ENCODE data around the gene SPRY4. TPM values are rescaled to one million over a fixed set of nuclear protein-coding genes. Genes with fewer than 3 reads are reported as not detected.

SPRY4 gene
- total and polyA plus RNA-seq, 4 donors = 8.1 to 67.9 (median 35.7) TPM

GRCh38 chr5:142320851-142321560, 3.8 kb downstream of the SPRY4 start:
- no peaks in the 10 kb centered on the region for H3K36me3 ChIP-seq (ENCODE audit: control insufficient read depth in 1 of 2, insufficient read depth in 2 of 2, low read length in 1 of 2)
- no peaks in the 10 kb centered on the region for H3K9me3 ChIP-seq (ENCODE audit: control insufficient read depth, low read length)
- no peak for DNase-seq
- 34 to 49% methylated on average over 8 of the region's 8 CpGs for WGBS, 2 donors
- intact Hi-C loops (cut with DNase I) = loop anchor here (5.0 kb wide), 3 partner anchors 36 to 226 kb away; no protein-coding TSS in a partner anchor
- no peak for ATAC-seq (ENCODE audit: low FRiP score)
- peak overlapping the region; percentile 8 to 36 for H3K4me3 ChIP-seq (ENCODE audit: low read length in 2 of 2)
- peaks cover 0 to 18% of the 10 kb centered on the region in 2 donors for H3K4me1 ChIP-seq (ENCODE audit: control insufficient read depth in 1 of 2, insufficient read depth in 2 of 2, low read length in 2 of 2)
- H3K27ac ChIP-seq (ENCODE audit: low read depth in 1 of 2, low read length in 2 of 2) = peak overlapping the region in 1 of 2 donors; percentile 55
- H3K27me3 ChIP-seq (ENCODE audit: control insufficient read depth in 1 of 2, insufficient read depth in 2 of 2, low read length in 1 of 2) = no peaks in the 10 kb centered on the region

- no peak for ATAC-seq (ENCODE audit: low FRiP score)
- H3K4me3 ChIP-seq (ENCODE audit: low read length in 2 of 2) = peak overlapping the region in 1 of 2 donors; percentile 24
- H3K4me1 ChIP-seq (ENCODE audit: control insufficient read depth in 1 of 2, insufficient read depth in 2 of 2, low read length in 2 of 2) = peaks cover 0 to 24% of the 10 kb centered on the region in 2 donors
Observed at GRCh38 chr5:142320430-142320738, 4.4 kb downstream of the SPRY4 start.

GRCh38 chr5:142319560-142320429, 5.0 kb downstream of the SPRY4 start:
- 51 to 53% methylated on average over 7 of the region's 7 CpGs for WGBS, 2 donors

More at GRCh38 chr5:142320430-142320738, 4.4 kb downstream of the SPRY4 start:
- no peaks in the 10 kb centered on the region for H3K27me3 ChIP-seq (ENCODE audit: control insufficient read depth in 1 of 2, insufficient read depth in 2 of 2, low read length in 1 of 2)
- 43 to 58% methylated on average over 4 of the region's 4 CpGs for WGBS, 2 donors
- H3K36me3 ChIP-seq (ENCODE audit: control insufficient read depth in 1 of 2, insufficient read depth in 2 of 2, low read length in 1 of 2) = no peaks in the 10 kb centered on the region
- intact Hi-C loops (cut with DNase I) = loop anchor here (5.0 kb wide), 3 partner anchors 37 to 227 kb away; no protein-coding TSS in a partner anchor
- DNase-seq = no peak
- peak overlapping the region in 1 of 2 donors; percentile 41 for H3K27ac ChIP-seq (ENCODE audit: low read depth in 1 of 2, low read length in 2 of 2)
- no peaks in the 10 kb centered on the region for H3K9me3 ChIP-seq (ENCODE audit: control insufficient read depth, low read length)

GRCh38 chr5:142319105-142319504, 5.7 kb downstream of the SPRY4 start:
- intact Hi-C loops (cut with DNase I) = loop anchor here in 1 of 2 donors (5.0 kb wide), 1 partner anchor 167 kb away; no protein-coding TSS in a partner anchor
- H3K27ac ChIP-seq (ENCODE audit: low read depth in 1 of 2, low read length in 2 of 2) = peak overlapping the region in 1 of 2 donors; percentile 29
- DNase-seq (no peak), ATAC-seq (ENCODE audit: low FRiP score) (no peak)
- peaks cover 0 to 1% of the 10 kb centered on the region in 2 donors for H3K36me3 ChIP-seq (ENCODE audit: control insufficient read depth in 1 of 2, insufficient read depth in 2 of 2, low read length in 1 of 2)
- 61 to 67% methylated on average over 2 of the region's 2 CpGs for WGBS, 2 donors
- no peaks in the 10 kb centered on the region for H3K27me3 ChIP-seq (ENCODE audit: control insufficient read depth in 1 of 2, insufficient read depth in 2 of 2, low read length in 1 of 2)
- H3K4me3 ChIP-seq (ENCODE audit: low read length in 2 of 2) = no peak overlapping the region
- H3K9me3 ChIP-seq (ENCODE audit: control insufficient read depth, low read length) = no peaks in the 10 kb centered on the region
- peaks cover 0 to 25% of the 10 kb centered on the region in 2 donors for H3K4me1 ChIP-seq (ENCODE audit: control insufficient read depth in 1 of 2, insufficient read depth in 2 of 2, low read length in 2 of 2)

More at GRCh38 chr5:142319560-142320429, 5.0 kb downstream of the SPRY4 start:
- H3K36me3 ChIP-seq (ENCODE audit: control insufficient read depth in 1 of 2, insufficient read depth in 2 of 2, low read length in 1 of 2) = no peaks in the 10 kb centered on the region
- no peak for ATAC-seq (ENCODE audit: low FRiP score)
- intact Hi-C loops (cut with DNase I) = loop anchor here (5.0 kb wide), 4 partner anchors 38 to 228 kb away; no protein-coding TSS in a partner anchor
- peak overlapping the region in 1 of 2 donors; percentile 24 for H3K4me3 ChIP-seq (ENCODE audit: low read length in 2 of 2)
- no peak for DNase-seq
- H3K9me3 ChIP-seq (ENCODE audit: control insufficient read depth, low read length) = no peaks in the 10 kb centered on the region
- peak overlapping the region in 1 of 2 donors; percentile 41 for H3K27ac ChIP-seq (ENCODE audit: low read depth in 1 of 2, low read length in 2 of 2)
- no peaks in the 10 kb centered on the region for H3K27me3 ChIP-seq (ENCODE audit: control insufficient read depth in 1 of 2, insufficient read depth in 2 of 2, low read length in 1 of 2)
- H3K4me1 ChIP-seq (ENCODE audit: control insufficient read depth in 1 of 2, insufficient read depth in 2 of 2, low read length in 2 of 2) = peaks cover 0 to 25% of the 10 kb centered on the region in 2 donors

GRCh38 chr5:142317753-142318152, 7.1 kb downstream of the SPRY4 start:
- WGBS, 2 donors = 44 to 46% methylated on average over 5 of the region's 5 CpGs
- Histone ChIP-seq H3K36me3 (ENCODE audit: control insufficient read depth in 1 of 2, insufficient read depth in 2 of 2, low read length in 1 of 2) (peaks cover 5% of the 10 kb centered on the region in 2 donors), H3K27me3 (ENCODE audit: control insufficient read depth in 1 of 2, insufficient read depth in 2 of 2, low read length in 1 of 2) (no peaks in the 10 kb centered on the region), H3K9me3 (ENCODE audit: control insufficient read depth, low read length) (no peaks in the 10 kb centered on the region), H3K27ac (ENCODE audit: low read depth in 1 of 2, low read length in 2 of 2) (no peak overlapping the region), H3K4me3 (ENCODE audit: low read length in 2 of 2) (no peak overlapping the region), H3K4me1 (ENCODE audit: control insufficient read depth in 1 of 2, insufficient read depth in 2 of 2, low read length in 2 of 2) (peaks cover 0 to 25% of the 10 kb centered on the region in 2 donors)
- ATAC-seq (ENCODE audit: low FRiP score) (no peak), DNase-seq (no peak)
- intact Hi-C loops (cut with DNase I) = loop anchor here in 1 of 2 donors (5.0 kb wide), 1 partner anchor 165 kb away; no protein-coding TSS in a partner anchor

- ATAC-seq (ENCODE audit: low FRiP score) (no peak), DNase-seq (no peak)
- 13 to 14% methylated on average over 5 of the region's 5 CpGs for WGBS, 2 donors
- H3K4me1 ChIP-seq (ENCODE audit: control insufficient read depth in 1 of 2, insufficient read depth in 2 of 2, low read length in 2 of 2) = peaks cover 0 to 25% of the 10 kb centered on the region in 2 donors
- no peak overlapping the region for H3K4me3 ChIP-seq (ENCODE audit: low read length in 2 of 2)
- no peaks in the 10 kb centered on the region for H3K27me3 ChIP-seq (ENCODE audit: control insufficient read depth in 1 of 2, insufficient read depth in 2 of 2, low read length in 1 of 2)
- peaks cover 5 to 8% of the 10 kb centered on the region in 2 donors for H3K36me3 ChIP-seq (ENCODE audit: control insufficient read depth in 1 of 2, insufficient read depth in 2 of 2, low read length in 1 of 2)
- intact Hi-C loops (cut with DNase I) = loop anchor here in 1 of 2 donors (5.0 kb wide), 1 partner anchor 165 kb away; no protein-coding TSS in a partner anchor
- H3K27ac ChIP-seq (ENCODE audit: low read depth in 1 of 2, low read length in 2 of 2) = peak overlapping the region in 1 of 2 donors; percentile 56
- no peaks in the 10 kb centered on the region for H3K9me3 ChIP-seq (ENCODE audit: control insufficient read depth, low read length)
Observed at GRCh38 chr5:142317173-142317572, 7.6 kb downstream of the SPRY4 start.

GRCh38 chr5:142316681-142317080, 8.1 kb downstream of the SPRY4 start:
- Histone ChIP-seq H3K27ac (ENCODE audit: low read depth in 1 of 2, low read length in 2 of 2) (peak overlapping the region in 1 of 2 donors; percentile 56), H3K4me1 (ENCODE audit: control insufficient read depth in 1 of 2, insufficient read depth in 2 of 2, low read length in 2 of 2) (peaks cover 0 to 25% of the 10 kb centered on the region in 2 donors), H3K27me3 (ENCODE audit: control insufficient read depth in 1 of 2, insufficient read depth in 2 of 2, low read length in 1 of 2) (no peaks in the 10 kb centered on the region), H3K9me3 (ENCODE audit: control insufficient read depth, low read length) (no peaks in the 10 kb centered on the region), H3K36me3 (ENCODE audit: control insufficient read depth in 1 of 2, insufficient read depth in 2 of 2, low read length in 1 of 2) (peaks cover 5 to 8% of the 10 kb centered on the region in 2 donors), H3K4me3 (ENCODE audit: low read length in 2 of 2) (no peak overlapping the region)
- intact Hi-C loops (cut with DNase I) = loop anchor here in 1 of 2 donors (5.0 kb wide), 1 partner anchor 164 kb away; no protein-coding TSS in a partner anchor
- WGBS, 2 donors = 55 to 62% methylated on average over 6 of the region's 6 CpGs
- no peak for ATAC-seq (ENCODE audit: low FRiP score)
- DNase-seq = no peak

- ATAC-seq (ENCODE audit: low FRiP score) (peak; percentile 24), DNase-seq (no peak)
- Histone ChIP-seq H3K9me3 (ENCODE audit: control insufficient read depth, low read length) (no peaks in the 10 kb centered on the region), H3K4me1 (ENCODE audit: control insufficient read depth in 1 of 2, insufficient read depth in 2 of 2, low read length in 2 of 2) (peaks cover 0 to 23% of the 10 kb centered on the region in 2 donors), H3K36me3 (ENCODE audit: control insufficient read depth in 1 of 2, insufficient read depth in 2 of 2, low read length in 1 of 2) (peaks cover 5 to 8% of the 10 kb centered on the region in 2 donors), H3K27ac (ENCODE audit: low read depth in 1 of 2, low read length in 2 of 2) (no peak overlapping the region), H3K4me3 (ENCODE audit: low read length in 2 of 2) (no peak overlapping the region), H3K27me3 (ENCODE audit: control insufficient read depth in 1 of 2, insufficient read depth in 2 of 2, low read length in 1 of 2) (no peaks in the 10 kb centered on the region)
- intact Hi-C loops (cut with DNase I) = loop anchor here in 1 of 2 donors (5.0 kb wide), 1 partner anchor 164 kb away; no protein-coding TSS in a partner anchor
- 3 to 4% methylated on average over 4 of the region's 4 CpGs for WGBS, 2 donors
Observed at GRCh38 chr5:142316051-142316450, 8.8 kb downstream of the SPRY4 start.

Data from aorta (tissue), 5 donors.